ENCODE data around the gene NGEF.
"Not testable (repeated sequence)": the region's sequence is repeated elsewhere in the genome, so short reads cannot be mapped to it uniquely, and the experiment has no call there.

NGEF gene

GRCh38 chr2:232924433-232924832 is 88.6 kb downstream of the NGEF start:
- DNase-seq, result no peak

- no peak for DNase-seq
These were observed 92.3 kb downstream of the NGEF start for GRCh38 chr2:232920760-232921159.

- no peak for DNase-seq
These were observed 93.0 kb downstream of the NGEF start for GRCh38 chr2:232920055-232920454.

- DNase-seq, result no peak
These were observed 93.9 kb downstream of the NGEF start for GRCh38 chr2:232919141-232919540.

GRCh38 chr2:232913903-232914302 is 99.2 kb downstream of the NGEF start:
- no peak for DNase-seq

GRCh38 chr2:232911712-232912277 is 101.3 kb downstream of the NGEF start:
- DNase-seq, result no peak

GRCh38 chr2:232910376-232910775 is 102.7 kb downstream of the NGEF start:
- DNase-seq, result no peak

GRCh38 chr2:232908695-232909094 is 104.4 kb downstream of the NGEF start:
- DNase-seq, result no peak

- not testable (repeated sequence) for DNase-seq
These were observed 105.4 kb downstream of the NGEF start for GRCh38 chr2:232907718-232908085.

GRCh38 chr2:232906867-232907717 is 106.0 kb downstream of the NGEF start:
- not testable (repeated sequence) for DNase-seq

- no peak for DNase-seq
These were observed 109.1 kb downstream of the NGEF start for GRCh38 chr2:232903989-232904388.

- no peak for DNase-seq
These were observed 111.1 kb downstream of the NGEF start for GRCh38 chr2:232901736-232902578.

GRCh38 chr2:232900811-232901735 is 112.0 kb downstream of the NGEF start:
- no peak for DNase-seq

- DNase-seq, result no peak
These were observed 114.2 kb downstream of the NGEF start for GRCh38 chr2:232898592-232899543.

- DNase-seq, result no peak
These were observed 115.3 kb downstream of the NGEF start for GRCh38 chr2:232897598-232898408.

- DNase-seq, result no peak
These were observed 116.1 kb downstream of the NGEF start for GRCh38 chr2:232896720-232897597.

- no peak for DNase-seq
These were observed 116.9 kb downstream of the NGEF start for GRCh38 chr2:232896111-232896510.

- DNase-seq, result no peak
These were observed 118.3 kb downstream of the NGEF start for GRCh38 chr2:232894746-232895145.

- DNase-seq, result no peak
These were observed 118.8 kb downstream of the NGEF start for GRCh38 chr2:232894251-232894650.
